ENCODE data around the gene ADTRP.

GRCh38 chr6:11756726-11757125 lies 21.9 kb downstream of the ADTRP start:
- TF ChIP-seq CTCF (IDR thresholded peaks at IDR 0.05), result no peak
- TF ChIP-seq POLR2AphosphoS5 (IDR thresholded peaks at IDR 0.05), result no peak
